LNCAP (cell line): ENCODE results near the gene PTPRN2.

Experiments
- CTCF ChIP-seq: fragments of 450-650 bp; IDR thresholded peaks from 2 replicates; pipeline ENCODE4 v1.5.1; 2017; ENCODE audit warnings: mild to moderate bottlenecking

Gene PTPRN2

DNA sequence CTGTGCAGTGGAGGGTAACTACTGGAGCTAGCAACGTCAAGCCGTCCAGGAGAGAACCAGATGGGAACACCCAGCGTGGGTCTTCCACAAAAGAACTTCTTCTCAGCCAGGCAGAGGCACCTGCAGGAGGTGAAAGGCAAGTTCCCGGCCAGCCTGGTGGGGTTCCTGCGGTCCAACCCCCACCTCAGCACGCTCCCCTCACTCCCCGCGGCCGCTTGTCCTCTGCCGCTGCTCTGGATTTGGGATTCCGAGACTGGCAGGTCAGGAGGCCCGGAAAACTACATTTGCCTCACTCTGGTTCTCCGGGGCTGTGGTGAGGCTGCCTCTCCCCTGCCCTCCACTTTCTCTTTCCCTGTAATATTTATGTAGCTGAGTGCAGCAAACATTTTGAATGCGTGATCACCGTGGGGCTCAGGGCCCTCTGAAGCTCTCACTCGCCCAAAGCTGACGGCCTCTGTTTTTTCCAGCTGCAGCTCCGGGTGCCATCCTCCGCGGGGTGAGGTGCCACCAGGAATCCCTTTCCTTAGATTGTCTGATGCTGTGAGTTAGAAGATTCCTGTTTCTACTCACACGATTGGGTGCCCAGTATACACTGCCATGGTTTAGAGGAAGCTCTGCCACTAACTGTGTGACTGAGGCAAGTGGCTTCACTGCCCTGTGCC lies 884.0 kb downstream of the PTPRN2 start:
- TF ChIP-seq CTCF = no peak

DNA sequence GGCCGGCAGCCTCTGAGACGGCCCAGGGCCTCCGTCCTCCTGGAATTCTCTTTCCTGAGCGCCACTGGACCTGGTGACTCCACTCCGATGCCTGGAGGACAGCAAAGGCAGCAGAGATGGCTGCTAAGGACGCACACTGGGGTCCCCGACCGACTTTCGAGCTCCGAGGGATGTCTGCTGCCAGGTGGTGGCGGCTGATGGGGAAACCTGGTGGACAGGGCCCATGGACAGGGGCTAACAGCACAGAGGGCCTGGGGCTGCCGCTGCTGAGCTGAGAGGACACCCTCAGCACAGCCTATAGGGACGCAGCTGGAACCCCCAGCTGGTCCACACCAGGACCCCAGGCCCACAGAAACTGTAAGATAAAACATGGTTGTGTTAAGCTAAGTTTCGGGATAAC lies 884.5 kb downstream of the PTPRN2 start:
- no peak for TF ChIP-seq CTCF

- no peak for TF ChIP-seq CTCF
Observed at GRCh38 chr7:157702311-157703023, 885.2 kb downstream of the PTPRN2 start.

- no peak for TF ChIP-seq CTCF
Observed at GRCh38 chr7:157700231-157701005, 887.2 kb downstream of the PTPRN2 start.

GRCh38 chr7:157699357-157700013 lies 888.1 kb downstream of the PTPRN2 start:
- no peak for TF ChIP-seq CTCF

DNA sequence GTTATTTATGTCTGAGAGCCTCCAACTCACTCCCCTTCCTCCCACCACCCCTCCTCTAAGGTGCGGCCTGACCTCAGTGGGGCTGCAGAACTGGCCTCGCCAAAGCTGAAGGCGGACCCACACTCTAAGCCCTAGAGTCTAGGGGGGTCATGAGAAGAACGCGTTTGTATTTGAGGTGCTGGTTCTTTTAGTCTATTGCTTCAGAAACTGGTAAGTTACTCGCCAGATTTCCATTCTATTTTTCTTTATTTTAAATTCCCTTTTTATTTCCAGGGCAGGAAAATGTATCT lies 893.3 kb downstream of the PTPRN2 start:
- no peak for TF ChIP-seq CTCF

DNA sequence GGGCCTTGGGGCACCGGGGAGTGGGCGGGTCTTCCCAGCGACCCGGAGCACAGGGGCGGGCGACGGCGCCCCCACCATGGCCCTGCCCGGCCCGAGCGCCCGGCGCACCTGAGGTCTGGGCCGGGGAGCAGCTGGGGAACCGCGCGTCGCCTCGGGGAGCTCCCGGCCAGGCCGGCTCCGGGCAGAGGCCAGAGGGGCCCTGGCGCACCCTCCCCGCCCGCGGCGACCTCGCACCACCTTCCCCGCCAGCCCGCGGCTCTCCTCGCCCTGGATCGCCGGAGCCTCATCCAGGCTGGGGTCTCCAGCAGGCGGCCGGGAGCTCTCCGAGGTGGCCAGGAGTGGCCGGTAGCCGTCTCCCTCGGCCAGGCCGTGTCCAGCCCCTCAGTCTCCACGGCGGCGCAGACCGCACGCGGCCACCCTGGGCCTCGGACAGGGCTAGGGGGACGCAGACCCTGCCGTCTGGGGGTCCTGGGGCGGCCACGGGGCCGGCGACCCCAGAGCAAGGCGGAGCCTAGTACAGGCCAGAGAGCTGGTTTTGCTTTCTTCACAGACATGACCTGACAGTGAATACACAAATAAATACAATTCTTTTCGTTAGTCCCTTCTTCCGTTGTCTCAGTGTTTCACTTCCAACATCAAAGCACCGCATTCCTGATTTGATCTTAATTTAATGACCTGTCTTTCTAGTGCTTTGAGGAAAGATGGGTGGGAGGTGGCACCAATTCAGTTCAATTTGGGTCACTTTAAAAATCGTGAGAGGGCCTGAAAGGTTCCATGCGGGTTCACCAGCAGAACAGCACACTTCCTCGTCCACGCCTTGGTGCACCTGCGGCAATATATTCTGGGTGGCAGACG lies 893.9 kb downstream of the PTPRN2 start:
- no peak for TF ChIP-seq CTCF
